Endothelial cell of umbilical vein (primary cell): Measurements from ENCODE around the gene ZRANB1. TPM values are rescaled to one million over a fixed set of nuclear protein-coding genes. Genes with fewer than 3 reads are reported as not detected.

ENCODE experiments used
- BruUV-seq: library from RNA; stranded (reverse); fragments of 400-500 nt; replicated peaks from 2 replicates; lab custom pipeline; 2021; lab: Mats Ljungman, UMichigan
- CTCF ChIA-PET: fragments of 300-600, 350-600 bp; sonication (Branson Sonifier 250); formaldehyde crosslinking; loops from one replicate; lab custom pipeline; 2021; ENCODE audit warnings: antibody characterized with exemption, inconsistent platforms; lab: Charles Lee
- POLR2A ChIA-PET: fragments of 300-600, 350-600 bp; sonication (Branson Sonifier 250); formaldehyde crosslinking; loops from one replicate; lab custom pipeline; 2021; ENCODE audit warnings: antibody characterized with exemption, inconsistent platforms; lab: Charles Lee
- DNase-seq: peaks from one replicate; pipeline ENCODE4 v3.0.0-alpha.2; 2011; ENCODE audit warnings: low read depth, low spot score
- FAIRE-seq: peaks from 2 replicates; lab custom pipeline; 2011; peaks lifted over from hg19 to GRCh38; lab: Jason Lieb, UNC
- H2AFZ ChIP-seq: 2 replicates; pipeline ENCODE4 v1.6.0; 2012; ENCODE audit warnings: low read depth, low read length, control low read depth, inconsistent platforms
- H3K27ac ChIP-seq: 2 replicates; pipeline ENCODE4 v1.5.1; 2011; ENCODE audit warnings: low read depth, mild to moderate bottlenecking, control low read depth, low read length, moderate library complexity; ENCODE audit not compliant: insufficient read depth
- H3K27me3 ChIP-seq, 2 experiments: 2 replicates each; pipeline versions ENCODE4 v1.6.0 to v1.6.1; 2011; ENCODE audit warnings: low read length in 2 of 2, mixed read lengths in 1 of 2; ENCODE audit not compliant: control insufficient read depth in 2 of 2, insufficient read depth in 2 of 2
- H3K36me3 ChIP-seq, 2 experiments: 2 replicates in 1 of 2; 3 replicates in 1 of 2; pipeline ENCODE4 v1.5.1; 2011; ENCODE audit warnings: low read length in 2 of 2, mild to moderate bottlenecking in 1 of 2, moderate library complexity in 1 of 2; ENCODE audit not compliant: control insufficient read depth in 2 of 2, insufficient read depth in 2 of 2; ENCODE audit errors: extremely low read depth in 1 of 2
- H3K4me1 ChIP-seq: 3 replicates; pipeline ENCODE4 v1.5.1; 2011; ENCODE audit warnings: mild to moderate bottlenecking, low read length; ENCODE audit not compliant: control insufficient read depth, insufficient read depth; ENCODE audit errors: extremely low read depth
- H3K4me2 ChIP-seq: 2 replicates; pipeline ENCODE4 v1.6.1; 2011; ENCODE audit warnings: low read length, control low read depth, mixed read lengths; ENCODE audit not compliant: insufficient read depth
- H3K4me3 ChIP-seq, 3 experiments: fragments of 200-600 bp in 1 of 3; sonication (generic), shearing (Covaris generic) in 1 of 3; replicated peaks in 1 of 3; 2 replicates each; pipeline ENCODE4 v1.5.1; 2011 to 2016; ENCODE audit warnings: control low read depth in 3 of 3, low read length in 3 of 3, mild to moderate bottlenecking in 2 of 3, inconsistent platforms in 1 of 3, low read depth in 1 of 3, moderate library complexity in 1 of 3; ENCODE audit not compliant: insufficient read depth in 1 of 3
- H3K79me2 ChIP-seq: 2 replicates; pipeline ENCODE4 v1.6.0; 2012; ENCODE audit warnings: low read length, inconsistent platforms; ENCODE audit not compliant: control insufficient read depth, insufficient read depth
- H3K9ac ChIP-seq: replicated peaks from 2 replicates; pipeline ENCODE3; 2011; ENCODE audit warnings: low read length, control low read depth; ENCODE audit not compliant: insufficient read depth; ENCODE audit errors: extremely low read depth
- H3K9me1 ChIP-seq: replicated peaks from 3 replicates; pipeline ENCODE4 v1.6.0; 2011; ENCODE audit warnings: mild to moderate bottlenecking, low read length; ENCODE audit not compliant: control insufficient read depth, insufficient read depth; ENCODE audit errors: extremely low read depth
- H3K9me3 ChIP-seq: replicated peaks from 2 replicates; pipeline ENCODE4 v1.5.1; 2012; ENCODE audit warnings: low read length, inconsistent platforms; ENCODE audit not compliant: control insufficient read depth, insufficient read depth
- H4K20me1 ChIP-seq: replicated peaks from 2 replicates; pipeline ENCODE3; 2011; ENCODE audit warnings: mild to moderate bottlenecking, low read length; ENCODE audit not compliant: control insufficient read depth, insufficient read depth; ENCODE audit errors: extremely low read depth
- EZH2 ChIP-seq: IDR thresholded peaks from 2 replicates; pipeline ENCODE4 v1.6.1; 2012; ENCODE audit warnings: borderline replicate concordance, low read depth, mild to moderate bottlenecking, moderate library complexity, low read length, inconsistent platforms; ENCODE audit not compliant: severe bottlenecking
- FOS ChIP-seq: IDR thresholded peaks from 2 replicates; pipeline ENCODE4 v1.6.1; 2011; ENCODE audit warnings: mild to moderate bottlenecking, low read length, moderate library complexity, borderline replicate concordance; ENCODE audit not compliant: insufficient read depth
- GATA2 ChIP-seq: IDR thresholded peaks from 2 replicates; pipeline ENCODE4 v1.7.0; 2011; ENCODE audit warnings: low read depth, mild to moderate bottlenecking, moderate library complexity, mixed read lengths, low read length; ENCODE audit not compliant: insufficient read length, insufficient read depth
- JUN ChIP-seq: IDR thresholded peaks from 2 replicates; pipeline ENCODE4 v1.6.1; 2011; ENCODE audit warnings: borderline replicate concordance, low read depth; ENCODE audit not compliant: insufficient read length, insufficient read depth
- MYC ChIP-seq: IDR thresholded peaks from one replicate; pipeline ENCODE4 v1.6.1; 2011; ENCODE audit warnings: mild to moderate bottlenecking, low read depth, low read length
- POLR2A ChIP-seq: IDR thresholded peaks from 2 replicates; pipeline ENCODE4 v1.6.1; 2012; ENCODE audit warnings: low read depth, mild to moderate bottlenecking, control low read depth, low read length
- POLR2AphosphoS5 ChIP-seq: IDR thresholded peaks from 2 replicates; pipeline ENCODE4 v1.6.1; 2012; ENCODE audit warnings: low read depth, mild to moderate bottlenecking, control low read depth, low read length, moderate library complexity; ENCODE audit not compliant: insufficient read depth
- dilution Hi-C: fragments of 300-500 bp; cut with MboI; formaldehyde crosslinking; loops from one replicate; pipeline ENCODE4 v1.15.0; 2019; ENCODE audit warnings: low sequenced_read_pairs; ENCODE audit not compliant: extremely low pct_ligation_motif_present
- intact Hi-C: fragments of 100-400 bp; cut with micrococcal nuclease; formaldehyde crosslinking; loops from one replicate; pipeline ENCODE4 v1.10.0; 2022
- polyA plus RNA-seq, 4 experiments: library from polyadenylated mRNA; depleted of rRNA in 3 of 4; stranded (reverse) in 3 of 4; unstranded in 1 of 4; fragments of >200 nt; gene quantifications; 2 replicates each; pipeline versions ENCODE4 v1.2.1 to v1.2.3, GENCODE V29; 2011 to 2012; ENCODE audit warnings: missing spikeins in 1 of 4
- total RNA-seq: library from RNA; stranded (reverse); gene quantifications from 2 replicates; pipeline ENCODE4 v1.2.3, GENCODE V29; 2021
- TF ChIP-seq, protein P1 (sequence below): IDR thresholded peaks from 2 replicates; pipeline ENCODE4 v1.6.1; 2011; ENCODE audit not compliant: insufficient read depth, insufficient read length
- TF ChIP-seq, protein P2 (sequence below), 2 donors: IDR thresholded peaks; 1 replicate in 1 of 2; 2 replicates in 1 of 2; pipeline ENCODE4 v1.5.1; 2011; ENCODE audit warnings: low read length in 2 of 2, mild to moderate bottlenecking in 2 of 2, moderate library complexity in 2 of 2, control low read depth in 1 of 2, inconsistent platforms in 1 of 2, low read depth in 1 of 2; ENCODE audit not compliant: insufficient read depth in 1 of 2; ENCODE audit errors: extremely low read depth in 1 of 2

The ZRANB1 gene
- total and polyA plus RNA-seq, 2 donors (not counting 3 experiments of a cell fraction or from before 2014, with no cell fraction given) = 6.2 to 17.7 TPM

DNA sequence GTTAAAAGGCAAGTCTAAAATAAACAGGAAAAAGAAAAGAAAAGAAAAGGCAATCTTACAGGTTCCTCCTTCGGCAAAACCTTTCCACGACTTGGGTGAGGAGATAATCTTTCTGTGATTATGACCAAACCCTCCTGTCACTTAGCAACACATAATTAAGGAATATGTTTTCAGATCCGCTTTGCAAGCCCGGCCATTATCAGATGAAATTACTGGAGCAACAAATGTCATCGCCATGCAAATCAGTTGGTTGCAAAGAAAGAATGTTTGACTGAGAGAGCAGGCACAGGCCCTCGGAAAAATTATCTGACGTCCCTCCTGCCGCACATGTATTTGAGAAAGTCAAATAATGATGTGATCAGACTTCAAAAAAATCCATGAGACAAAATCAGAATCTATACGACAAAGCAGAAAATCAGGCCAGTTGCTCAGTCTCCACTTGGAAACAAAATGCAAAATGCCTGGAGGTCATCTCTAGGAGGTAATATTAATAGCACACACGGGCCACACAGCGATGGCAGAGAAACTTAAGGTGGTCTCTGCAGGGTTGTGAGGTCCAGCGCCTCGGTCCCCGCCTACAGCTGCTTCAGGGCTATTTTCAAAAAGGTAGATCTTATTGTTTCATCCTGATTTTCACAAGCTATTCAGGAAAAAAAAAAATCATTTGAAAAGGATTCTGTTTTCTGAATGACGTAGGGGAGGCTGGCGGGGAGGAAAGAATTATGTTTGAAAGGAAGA is 82.7 kb downstream of the ZRANB1 start:
- no peak overlapping the region for H3K4me3 ChIP-seq
- DNase-seq (peak; percentile 58), FAIRE-seq (peak; percentile 52)
- H3K9me1 ChIP-seq = no peaks in the 10 kb centered on the region
- no peak overlapping the region for H2AFZ ChIP-seq
- POLR2A ChIA-PET = no interaction called here
- peaks cover 9% of the 10 kb centered on the region for H3K4me1 ChIP-seq
- BruUV-seq = no TSS peak
- intact Hi-C loops = no loop called here
- no peak overlapping the region for H3K27ac ChIP-seq
- H3K27me3 ChIP-seq = no peaks in the 10 kb centered on the region
- peak overlapping the region; percentile 4 for H3K4me2 ChIP-seq
- no peak overlapping the region for H3K9ac ChIP-seq
- H4K20me1 ChIP-seq = no peaks in the 10 kb centered on the region
- CTCF ChIA-PET = interaction anchor here (1.2 kb wide), 1 partner anchor 24 kb away, joined by 3 read pairs; no protein-coding TSS in a partner anchor
- dilution Hi-C loops = no loop called here
- H3K79me2 ChIP-seq = peaks cover 73% of the 10 kb centered on the region
- H3K9me3 ChIP-seq = no peaks in the 10 kb centered on the region
- TF ChIP-seq, protein P1, sequence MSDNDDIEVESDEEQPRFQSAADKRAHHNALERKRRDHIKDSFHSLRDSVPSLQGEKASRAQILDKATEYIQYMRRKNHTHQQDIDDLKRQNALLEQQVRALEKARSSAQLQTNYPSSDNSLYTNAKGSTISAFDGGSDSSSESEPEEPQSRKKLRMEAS = no peak
- TF ChIP-seq GATA2 = no peak
- TF ChIP-seq EZH2 = no peak
- no peak for TF ChIP-seq POLR2AphosphoS5
- no peak for TF ChIP-seq MYC
- TF ChIP-seq JUN = no peak
- TF ChIP-seq, protein P2, sequence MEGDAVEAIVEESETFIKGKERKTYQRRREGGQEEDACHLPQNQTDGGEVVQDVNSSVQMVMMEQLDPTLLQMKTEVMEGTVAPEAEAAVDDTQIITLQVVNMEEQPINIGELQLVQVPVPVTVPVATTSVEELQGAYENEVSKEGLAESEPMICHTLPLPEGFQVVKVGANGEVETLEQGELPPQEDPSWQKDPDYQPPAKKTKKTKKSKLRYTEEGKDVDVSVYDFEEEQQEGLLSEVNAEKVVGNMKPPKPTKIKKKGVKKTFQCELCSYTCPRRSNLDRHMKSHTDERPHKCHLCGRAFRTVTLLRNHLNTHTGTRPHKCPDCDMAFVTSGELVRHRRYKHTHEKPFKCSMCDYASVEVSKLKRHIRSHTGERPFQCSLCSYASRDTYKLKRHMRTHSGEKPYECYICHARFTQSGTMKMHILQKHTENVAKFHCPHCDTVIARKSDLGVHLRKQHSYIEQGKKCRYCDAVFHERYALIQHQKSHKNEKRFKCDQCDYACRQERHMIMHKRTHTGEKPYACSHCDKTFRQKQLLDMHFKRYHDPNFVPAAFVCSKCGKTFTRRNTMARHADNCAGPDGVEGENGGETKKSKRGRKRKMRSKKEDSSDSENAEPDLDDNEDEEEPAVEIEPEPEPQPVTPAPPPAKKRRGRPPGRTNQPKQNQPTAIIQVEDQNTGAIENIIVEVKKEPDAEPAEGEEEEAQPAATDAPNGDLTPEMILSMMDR (IDR thresholded peaks at IDR 0.05; ENCODE audit: extremely low read depth in 1 of 2, insufficient read depth in 1 of 2, low read depth in 1 of 2, low read length in 2 of 2) = no peak
- TF ChIP-seq POLR2A = no peak
- TF ChIP-seq FOS = no peak
- peaks cover 3 to 33% of the 10 kb centered on the region in 2 experiments for H3K36me3 ChIP-seq
